22Rv1 (cell line): Measurements from ENCODE around the gene ITGA8.
"Not testable (repeated sequence)": the region's sequence is repeated elsewhere in the genome, so short reads cannot be mapped to it uniquely, and the experiment has no call there.

ENCODE experiments used
- ZFX ChIP-seq: fragments of 450-650 bp; IDR thresholded peaks from 2 replicates; pipeline ENCODE4 v1.6.1; 2017; ENCODE audit warnings: antibody characterized with exemption, borderline replicate concordance
- TF ChIP-seq, protein P1 (sequence below): fragments of 450-650 bp; IDR thresholded peaks from 2 replicates; pipeline ENCODE4 v1.5.1; 2017; ENCODE audit warnings: mild to moderate bottlenecking

DNA sequence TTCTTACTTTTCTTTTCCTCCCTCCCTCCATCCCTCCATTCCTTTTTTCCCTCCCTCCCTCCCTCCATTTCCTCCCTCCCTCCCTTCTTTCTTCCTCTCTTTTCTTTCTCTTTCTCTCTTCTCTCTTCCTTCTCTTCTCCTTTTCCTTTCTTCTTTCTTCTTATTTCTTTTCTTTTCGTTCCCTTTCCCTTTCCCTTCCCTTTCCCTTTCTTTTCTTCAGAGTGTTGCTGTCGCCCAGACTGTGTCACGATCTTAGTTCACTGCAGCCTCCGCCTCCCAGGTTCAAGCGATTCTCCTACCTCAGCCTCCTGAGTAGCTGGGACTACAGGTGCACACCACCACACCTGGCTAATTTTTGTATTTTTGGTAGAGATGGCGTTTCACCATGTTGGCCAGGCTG lies 42.5 kb upstream of the ITGA8 start:
- TF ChIP-seq, protein P1, sequence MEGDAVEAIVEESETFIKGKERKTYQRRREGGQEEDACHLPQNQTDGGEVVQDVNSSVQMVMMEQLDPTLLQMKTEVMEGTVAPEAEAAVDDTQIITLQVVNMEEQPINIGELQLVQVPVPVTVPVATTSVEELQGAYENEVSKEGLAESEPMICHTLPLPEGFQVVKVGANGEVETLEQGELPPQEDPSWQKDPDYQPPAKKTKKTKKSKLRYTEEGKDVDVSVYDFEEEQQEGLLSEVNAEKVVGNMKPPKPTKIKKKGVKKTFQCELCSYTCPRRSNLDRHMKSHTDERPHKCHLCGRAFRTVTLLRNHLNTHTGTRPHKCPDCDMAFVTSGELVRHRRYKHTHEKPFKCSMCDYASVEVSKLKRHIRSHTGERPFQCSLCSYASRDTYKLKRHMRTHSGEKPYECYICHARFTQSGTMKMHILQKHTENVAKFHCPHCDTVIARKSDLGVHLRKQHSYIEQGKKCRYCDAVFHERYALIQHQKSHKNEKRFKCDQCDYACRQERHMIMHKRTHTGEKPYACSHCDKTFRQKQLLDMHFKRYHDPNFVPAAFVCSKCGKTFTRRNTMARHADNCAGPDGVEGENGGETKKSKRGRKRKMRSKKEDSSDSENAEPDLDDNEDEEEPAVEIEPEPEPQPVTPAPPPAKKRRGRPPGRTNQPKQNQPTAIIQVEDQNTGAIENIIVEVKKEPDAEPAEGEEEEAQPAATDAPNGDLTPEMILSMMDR, result not testable (repeated sequence)
- TF ChIP-seq ZFX, result not testable (repeated sequence)
